ENCODE results near the gene ZNF22.

GRCh38 chr10:45023426-45023825 lies 22.7 kb downstream of the ZNF22 start:
- TF ChIP-seq CTCF (IDR thresholded peaks at IDR 0.05) (no peak), POLR2AphosphoS5 (IDR thresholded peaks at IDR 0.05) (no peak)
